GM18858 (cell line): ENCODE results near the gene FAM200A.
"Not testable (repeated sequence)": the region's sequence is repeated elsewhere in the genome, so short reads cannot be mapped to it uniquely, and the experiment has no call there.

Experiments
- ATAC-seq: cut with Tn5 transposase; IDR thresholded peaks from one replicate; pipeline ENCODE4 v1.9.1; 2021; ENCODE audit not compliant: unreplicated experiment

The FAM200A gene

DNA sequence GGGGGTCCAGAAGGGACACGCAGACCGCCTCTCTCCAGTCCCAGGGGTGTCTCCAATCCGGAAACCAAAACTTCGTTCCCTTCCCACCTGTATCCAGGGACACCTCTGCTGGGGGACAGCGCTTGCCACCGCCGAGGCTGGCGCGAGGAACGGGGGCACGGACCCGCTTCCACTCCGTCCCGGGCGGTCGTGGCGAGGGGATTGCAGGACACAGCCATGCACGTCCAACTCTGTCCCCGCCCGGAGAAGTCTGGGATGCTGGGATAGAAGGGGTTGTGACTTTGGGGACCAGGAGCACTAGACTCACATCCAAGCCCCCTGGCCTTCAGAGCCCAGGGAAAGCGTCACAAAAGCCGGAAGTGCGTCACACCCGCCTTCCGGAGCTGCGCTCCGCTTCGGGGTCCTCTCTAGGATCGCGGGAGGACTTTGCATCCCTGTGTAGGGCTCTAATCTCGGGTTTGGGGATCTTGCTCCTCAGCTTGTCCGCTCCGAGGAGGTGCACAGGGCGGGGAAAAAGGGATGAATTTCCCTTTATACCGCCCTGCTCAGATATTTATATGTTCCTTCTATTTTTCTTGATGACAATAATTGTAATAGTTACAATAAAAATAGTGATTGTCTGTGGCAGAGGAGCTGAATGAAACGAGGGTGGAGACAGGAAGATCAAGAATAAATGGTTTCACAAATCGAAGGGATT is at the start of gene FAM200A:
TSS of gene FAM200A (minus strand) at position 348 of the 697 bp plus-strand sequence. CDS start 3,707 bp downstream, outside the sequence.
- peak; percentile 68 for ATAC-seq

DNA sequence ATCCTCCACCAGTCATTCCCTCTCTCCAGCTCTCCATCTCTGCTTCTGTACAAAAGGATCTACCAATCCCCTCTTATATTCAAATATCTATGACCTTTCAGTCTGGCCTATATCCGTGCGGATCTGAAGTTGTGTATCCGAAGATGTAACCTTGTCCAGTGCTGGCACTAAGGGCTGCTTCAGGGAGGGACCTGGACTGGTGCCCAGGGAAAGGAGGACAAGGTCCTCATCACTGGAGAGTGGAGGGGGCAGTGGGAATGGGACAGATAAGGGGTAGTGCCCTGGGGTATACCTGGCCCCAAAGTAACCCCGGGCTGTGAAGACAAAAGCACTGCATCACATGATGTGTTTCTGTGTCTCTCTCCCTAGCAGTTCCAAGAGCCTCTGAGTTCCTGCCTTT is 47.9 kb upstream of the FAM200A start:
- no peak for ATAC-seq

DNA sequence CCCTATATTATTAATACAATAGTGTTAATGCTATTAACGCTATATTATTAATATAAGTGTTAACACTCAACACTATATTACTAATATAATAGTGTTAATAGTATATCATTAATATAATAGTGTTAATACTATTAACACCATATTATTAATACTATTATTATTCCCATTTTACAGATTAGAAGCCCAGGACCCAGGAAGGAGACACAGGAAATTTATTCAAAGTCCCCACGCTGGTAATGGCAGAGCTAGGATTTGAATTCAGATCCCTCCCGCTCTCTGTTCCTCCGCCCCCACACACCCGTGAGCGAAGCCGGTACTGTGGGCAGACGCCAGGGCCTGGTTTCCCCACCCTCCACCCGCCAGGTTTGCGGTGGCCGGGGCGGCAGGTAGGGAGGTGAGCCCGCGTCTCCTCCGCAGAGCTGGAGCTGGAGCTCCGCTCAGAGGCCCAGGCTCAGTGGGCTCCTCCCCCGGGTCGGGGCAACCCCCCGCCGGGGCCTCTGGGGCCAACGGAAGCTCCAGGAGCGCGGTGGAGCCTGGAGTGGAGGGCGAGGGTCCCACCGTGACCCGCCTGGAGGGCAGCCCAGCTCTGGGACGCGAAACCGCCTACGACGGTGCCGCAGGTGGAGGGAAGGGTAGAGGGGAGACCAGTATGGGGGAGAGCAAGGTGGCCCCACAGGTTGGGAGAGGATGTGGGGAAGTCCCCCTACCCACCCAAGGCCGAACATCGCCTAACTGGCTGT is 46.0 kb upstream of the FAM200A start, which contains the start of gene TMEM225B:
TSS of gene TMEM225B (plus strand) at position 506 of the 740 bp plus-strand sequence. CDS start 6,122 bp downstream, outside the sequence.
- no peak for ATAC-seq

DNA sequence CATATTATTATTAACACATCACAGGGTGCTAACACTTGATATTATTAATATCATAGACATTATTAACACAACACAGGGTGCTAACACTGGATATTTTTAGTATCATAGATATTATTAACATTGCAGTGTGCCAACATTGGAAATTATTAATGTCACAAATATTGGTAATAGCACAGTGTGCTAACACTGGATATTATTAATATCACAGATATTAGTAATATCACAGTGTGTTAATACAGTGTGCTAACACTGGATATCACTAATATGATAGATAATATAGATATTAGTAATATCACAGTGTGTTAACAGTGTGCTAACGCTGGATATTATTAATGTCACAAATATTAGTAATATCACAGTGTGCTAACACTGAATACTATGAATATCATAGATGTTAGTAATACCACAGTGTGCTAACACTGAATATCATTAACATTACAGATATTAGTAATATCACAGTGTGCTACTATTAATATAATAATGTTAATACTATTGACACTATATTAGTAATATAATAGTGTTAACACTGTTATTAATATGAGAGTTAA is 44.6 kb upstream of the FAM200A start:
- ATAC-seq, result no peak

DNA sequence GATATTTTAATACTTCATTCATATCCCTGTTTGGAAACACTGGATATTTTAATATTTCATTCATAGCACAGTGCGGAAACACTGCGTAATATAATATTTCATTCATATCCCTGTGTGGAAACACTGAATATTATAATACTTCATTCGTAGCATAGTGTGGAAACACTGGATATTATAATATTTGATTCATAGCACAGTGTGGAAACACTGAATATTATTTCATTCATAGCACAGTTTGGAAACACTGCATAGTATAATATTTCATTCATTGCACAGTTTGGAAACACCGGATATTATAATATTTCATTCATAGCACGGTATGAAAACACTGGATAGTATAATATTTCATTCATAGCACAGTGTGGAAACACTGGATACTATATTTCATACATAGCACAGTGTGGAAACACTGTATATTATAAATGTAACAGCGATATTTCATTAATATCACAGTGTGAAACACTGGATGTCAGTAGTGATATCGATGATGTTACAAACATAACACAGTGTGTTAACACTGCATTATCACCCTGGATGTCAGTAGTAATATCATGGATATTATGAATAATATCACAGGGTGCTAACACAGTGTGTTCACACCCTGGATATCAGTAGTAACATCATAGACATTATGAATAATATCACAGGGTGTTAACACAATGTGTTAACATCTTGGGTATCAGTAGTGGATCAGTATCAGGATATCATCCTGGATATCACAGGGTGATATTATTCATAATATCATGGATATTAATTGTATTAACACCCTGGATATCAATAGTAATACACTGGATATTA is 43.2 kb upstream of the FAM200A start:
- ATAC-seq, result no peak

DNA sequence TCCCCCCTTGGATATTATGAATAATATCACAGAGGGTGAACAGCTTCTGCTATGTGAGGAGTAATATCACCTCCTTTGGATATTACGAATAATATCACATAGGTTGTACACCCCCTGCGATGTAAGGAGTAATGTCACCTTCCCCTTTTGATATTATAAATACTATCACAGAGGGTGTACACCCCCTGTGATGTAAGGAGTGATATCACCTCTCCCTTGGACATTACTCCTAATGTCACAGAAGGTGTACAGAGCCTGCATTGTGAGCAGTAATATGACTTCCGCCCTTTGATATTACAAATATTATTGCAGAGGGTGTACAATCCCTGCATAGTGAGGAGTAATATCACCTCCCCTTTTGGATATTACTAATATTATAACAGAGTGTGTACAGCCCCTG is 37.0 kb upstream of the FAM200A start:
- no peak for ATAC-seq

DNA sequence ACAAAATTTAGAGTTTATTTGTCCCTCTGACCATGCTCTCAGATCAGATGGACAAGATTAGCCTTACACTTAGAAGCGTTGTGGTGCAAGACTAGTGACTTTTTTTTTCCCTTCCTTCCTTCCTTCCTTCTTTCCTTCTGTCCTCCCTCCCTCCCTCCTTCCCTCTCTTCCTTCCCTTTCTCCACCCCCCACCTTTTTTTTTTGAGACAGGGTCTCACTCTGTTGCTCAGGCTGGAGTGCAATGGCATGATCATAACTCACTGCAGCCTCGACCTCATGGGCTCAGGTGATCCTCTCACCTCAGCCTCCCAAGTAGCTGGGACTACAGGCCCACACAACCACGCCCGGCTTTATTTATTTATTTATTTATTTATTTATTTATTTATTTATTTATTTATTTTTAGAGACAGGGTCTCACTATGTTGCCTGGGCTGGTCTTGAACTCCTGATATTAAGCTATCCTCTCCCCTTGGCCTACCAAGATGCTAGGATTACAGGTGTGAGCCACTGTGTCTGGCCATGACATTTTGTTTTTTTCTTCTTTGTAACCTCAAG is 28.9 kb upstream of the FAM200A start:
- not testable (repeated sequence) for ATAC-seq

DNA sequence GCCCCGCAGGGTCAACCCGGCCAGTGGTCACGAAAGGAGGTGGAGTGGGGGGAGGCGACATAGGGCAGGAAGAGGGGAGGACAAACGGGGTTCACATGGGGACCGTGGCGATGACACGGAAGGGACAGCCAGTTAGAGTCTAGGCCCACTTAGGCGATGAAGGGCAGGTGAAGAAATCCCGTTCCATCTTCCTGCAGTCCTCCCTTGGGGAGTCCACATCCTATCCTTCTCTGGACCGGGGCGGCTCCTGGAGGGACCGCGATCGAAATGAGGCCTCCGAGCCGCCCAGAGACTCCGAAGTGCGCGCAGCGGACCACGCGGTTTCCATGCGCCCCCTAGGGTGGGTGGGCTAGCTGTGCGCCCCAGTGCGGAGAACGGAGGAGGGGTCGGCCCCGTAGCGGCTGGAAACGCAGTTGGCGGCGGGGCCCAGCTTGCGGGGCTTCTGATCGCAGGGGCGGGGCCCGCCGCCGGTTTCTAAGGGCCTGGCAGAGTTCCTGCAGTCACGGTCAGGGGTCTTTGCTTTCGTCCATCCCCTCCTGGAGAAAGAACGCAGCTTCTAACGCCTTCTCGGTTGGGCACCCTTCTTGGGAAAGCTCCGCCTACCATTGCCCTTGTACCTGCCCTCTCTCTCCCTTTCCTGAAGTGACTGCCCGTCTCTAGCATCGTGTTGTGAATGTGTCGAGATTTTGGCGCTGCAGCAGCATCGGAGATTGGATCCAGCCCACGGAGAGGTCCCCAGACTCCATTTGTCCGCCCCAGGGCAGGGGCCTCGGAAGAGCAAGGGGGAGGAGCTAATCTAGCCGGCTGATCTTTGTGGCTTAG is 28.3 kb upstream of the FAM200A start:
- ATAC-seq, result no peak

DNA sequence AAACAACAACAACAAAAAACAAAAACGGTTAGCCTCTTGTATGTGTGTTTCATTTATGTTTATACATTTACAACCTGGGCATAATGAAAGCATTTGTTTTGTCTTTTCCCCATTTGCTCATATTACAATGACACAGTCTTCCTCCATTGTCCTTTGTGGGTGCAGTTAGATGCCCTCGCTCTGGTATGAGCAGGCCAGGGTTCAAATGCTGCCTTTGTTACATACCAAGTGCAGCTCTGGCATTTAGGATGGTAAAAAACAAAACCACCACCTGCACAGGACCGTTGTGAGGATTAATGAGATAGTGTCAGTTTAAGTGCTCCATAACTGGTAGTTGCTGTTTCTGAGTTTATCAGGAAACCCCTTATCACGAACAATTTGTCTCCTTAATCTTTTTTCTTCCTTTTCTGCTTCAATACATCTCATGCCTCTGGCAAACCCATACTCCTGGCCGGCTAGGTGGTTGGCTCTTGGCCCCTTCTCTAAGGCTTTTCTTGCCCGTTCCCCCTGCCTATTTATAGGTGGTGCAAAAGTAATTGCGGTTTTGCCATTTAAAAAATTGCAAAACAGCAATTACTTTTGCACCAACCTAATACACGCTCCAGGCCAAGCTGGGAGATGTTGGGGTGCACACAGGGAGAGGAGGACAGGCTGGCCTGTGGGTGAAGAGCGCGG is 27.5 kb upstream of the FAM200A start:
- ATAC-seq, result no peak

DNA sequence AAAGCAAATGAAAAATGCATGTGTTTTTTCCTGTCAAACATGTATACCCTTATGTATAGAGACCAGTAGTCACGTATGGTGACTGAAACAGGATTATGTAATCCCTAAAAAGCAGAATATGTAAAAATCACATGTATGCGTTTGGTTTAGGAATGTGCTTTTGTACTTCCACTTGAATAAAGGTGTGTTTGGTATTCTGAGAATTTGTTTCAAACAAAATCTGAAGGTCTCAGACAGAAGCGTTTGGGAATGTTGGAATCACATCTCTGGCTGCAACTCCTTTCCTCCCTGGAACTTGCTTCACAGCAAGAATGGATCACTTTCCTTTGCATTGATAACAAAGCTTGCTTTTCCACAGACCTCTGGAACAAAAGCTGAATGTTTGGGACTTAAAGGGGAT is 24.3 kb upstream of the FAM200A start:
- ATAC-seq, result no peak

DNA sequence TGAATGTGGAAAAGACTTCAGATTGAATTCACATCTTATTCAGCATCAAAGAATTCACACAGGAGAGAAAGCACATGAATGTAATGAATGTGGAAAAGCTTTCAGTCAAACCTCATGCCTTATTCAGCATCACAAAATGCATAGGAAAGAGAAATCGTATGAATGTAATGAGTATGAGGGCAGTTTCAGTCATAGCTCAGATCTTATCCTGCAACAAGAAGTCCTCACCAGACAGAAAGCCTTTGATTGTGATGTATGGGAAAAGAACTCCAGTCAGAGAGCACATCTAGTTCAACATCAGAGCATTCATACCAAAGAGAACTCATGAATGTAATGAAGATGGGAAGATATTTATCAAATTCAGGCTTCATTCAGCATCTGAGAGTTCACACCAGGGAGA is 21.3 kb upstream of the FAM200A start:
- no peak for ATAC-seq

DNA sequence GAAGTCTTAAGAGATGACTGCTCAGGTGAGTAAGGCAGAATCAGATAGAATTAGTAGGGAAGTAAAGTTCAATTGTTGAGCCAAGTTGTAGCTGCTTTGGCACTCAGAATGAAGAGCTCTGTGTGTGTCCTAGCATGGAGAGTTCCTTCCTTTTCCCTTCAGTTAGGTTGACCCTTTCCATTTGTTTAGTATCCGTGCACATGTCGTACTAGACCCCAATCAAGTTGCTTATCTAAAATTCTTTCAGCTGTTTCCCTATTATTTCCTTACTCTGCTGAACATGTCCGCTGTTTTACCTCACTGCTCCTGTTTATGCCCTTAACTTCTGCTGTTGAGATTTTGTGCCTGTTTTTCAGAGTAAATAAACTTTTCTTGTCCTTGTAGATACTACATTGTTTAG is 19.9 kb upstream of the FAM200A start:
- no peak for ATAC-seq

DNA sequence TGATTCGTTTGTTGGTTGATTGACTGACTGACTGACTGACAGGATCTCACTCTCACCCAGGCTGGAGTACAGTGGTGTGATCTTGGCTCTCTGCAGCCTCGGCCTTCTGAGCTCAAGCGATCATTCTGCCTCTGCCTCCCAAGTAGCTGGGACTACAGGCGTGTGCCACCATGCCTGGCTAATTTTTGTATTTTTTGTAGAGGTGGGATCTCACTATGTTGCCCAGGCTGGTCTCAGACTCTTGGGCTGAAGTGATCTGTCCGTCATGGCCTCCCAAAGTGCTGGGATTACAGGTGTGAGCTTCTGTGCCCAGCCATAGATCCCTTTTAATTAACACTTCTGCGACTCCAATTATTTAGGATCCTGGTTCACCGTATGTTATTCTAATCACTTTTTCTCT is 16.9 kb upstream of the FAM200A start:
- ATAC-seq, result not testable (repeated sequence)

DNA sequence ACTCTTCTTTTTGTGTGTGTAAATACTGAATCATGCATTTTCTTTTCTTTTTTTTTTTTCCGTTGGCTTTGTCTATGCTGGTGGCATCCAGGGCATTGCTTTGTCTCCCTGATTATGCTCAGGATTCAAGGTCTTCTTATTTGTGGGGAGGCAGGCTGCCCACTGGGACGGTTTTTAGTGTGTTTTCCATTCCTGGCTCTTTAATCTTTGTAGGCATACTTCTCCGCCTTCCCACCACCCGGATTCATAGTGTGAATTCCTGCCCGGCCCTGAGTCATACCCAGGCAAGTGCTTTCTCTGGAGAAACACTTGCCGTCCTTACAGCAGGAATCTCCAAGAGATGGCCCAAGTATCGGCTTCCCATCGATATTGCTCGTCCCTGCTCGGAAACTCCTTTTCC is 11.7 kb upstream of the FAM200A start:
- ATAC-seq, result no peak

DNA sequence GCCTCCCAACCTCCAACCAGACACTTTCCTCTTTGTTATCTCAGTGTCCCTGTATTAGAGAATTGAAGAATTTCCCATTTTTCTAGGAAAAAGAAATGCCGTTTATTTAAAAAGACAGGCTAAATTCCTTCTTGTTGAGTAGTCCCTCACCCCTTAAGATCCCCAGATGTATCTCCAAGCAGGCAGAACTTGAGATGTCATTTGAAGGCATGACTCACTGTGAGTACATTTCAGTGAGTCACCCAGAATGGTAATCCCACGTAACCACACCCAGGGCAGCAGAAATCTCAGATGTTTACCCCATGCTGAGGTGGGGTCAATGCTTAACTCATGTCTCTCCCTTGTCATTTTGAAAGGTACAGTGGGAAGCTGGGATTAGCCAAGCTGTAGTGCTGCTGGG is 10.9 kb upstream of the FAM200A start:
- no peak for ATAC-seq

DNA sequence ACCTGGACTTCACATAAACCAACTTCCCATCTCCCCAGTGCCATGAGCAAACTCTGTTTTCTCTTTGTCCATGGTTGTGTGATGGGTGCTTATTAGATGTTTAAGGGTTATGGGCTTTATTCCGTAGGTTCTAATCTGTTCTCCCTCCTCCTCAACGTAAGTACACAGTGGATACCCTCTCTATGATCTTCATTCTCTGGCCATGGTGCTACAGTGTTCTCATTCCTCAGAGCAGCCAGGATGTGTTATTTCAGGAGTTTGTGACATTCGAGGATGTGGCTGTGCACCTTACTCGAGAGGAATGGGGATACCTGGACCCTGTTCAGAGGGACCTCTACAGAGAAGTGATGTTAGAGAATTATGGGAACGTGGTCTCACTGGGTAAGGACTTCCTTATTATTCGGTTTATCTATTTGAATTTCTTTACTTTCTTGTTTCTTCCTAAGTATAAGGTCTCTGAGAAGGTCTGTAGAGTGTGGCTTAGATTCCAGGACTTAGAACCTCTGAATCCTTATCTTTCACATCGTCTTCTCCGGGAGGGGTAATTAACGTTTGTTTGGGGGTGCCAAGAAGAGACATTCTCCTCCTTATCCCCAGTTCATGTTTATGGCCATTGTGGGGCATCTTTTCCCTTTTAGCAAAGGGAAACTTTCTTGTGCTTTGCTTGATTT is 10.3 kb upstream of the FAM200A start:
- no peak for ATAC-seq

DNA sequence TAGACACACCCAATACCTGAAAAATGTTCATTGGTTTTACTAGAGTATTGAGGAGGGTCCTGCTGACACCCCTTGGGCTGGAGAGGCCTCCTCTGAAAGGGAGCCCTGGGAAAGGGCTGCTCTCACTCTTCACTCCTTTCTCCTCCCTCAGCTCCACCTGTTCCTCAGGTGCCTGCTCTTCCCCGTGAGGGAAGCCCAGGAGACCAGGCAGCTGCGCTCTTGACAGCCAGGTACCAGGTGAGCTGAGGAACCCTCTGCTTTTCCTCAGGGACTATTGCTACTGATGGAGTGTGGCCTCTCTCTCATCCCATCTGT is 9.8 kb upstream of the FAM200A start:
- no peak for ATAC-seq

DNA sequence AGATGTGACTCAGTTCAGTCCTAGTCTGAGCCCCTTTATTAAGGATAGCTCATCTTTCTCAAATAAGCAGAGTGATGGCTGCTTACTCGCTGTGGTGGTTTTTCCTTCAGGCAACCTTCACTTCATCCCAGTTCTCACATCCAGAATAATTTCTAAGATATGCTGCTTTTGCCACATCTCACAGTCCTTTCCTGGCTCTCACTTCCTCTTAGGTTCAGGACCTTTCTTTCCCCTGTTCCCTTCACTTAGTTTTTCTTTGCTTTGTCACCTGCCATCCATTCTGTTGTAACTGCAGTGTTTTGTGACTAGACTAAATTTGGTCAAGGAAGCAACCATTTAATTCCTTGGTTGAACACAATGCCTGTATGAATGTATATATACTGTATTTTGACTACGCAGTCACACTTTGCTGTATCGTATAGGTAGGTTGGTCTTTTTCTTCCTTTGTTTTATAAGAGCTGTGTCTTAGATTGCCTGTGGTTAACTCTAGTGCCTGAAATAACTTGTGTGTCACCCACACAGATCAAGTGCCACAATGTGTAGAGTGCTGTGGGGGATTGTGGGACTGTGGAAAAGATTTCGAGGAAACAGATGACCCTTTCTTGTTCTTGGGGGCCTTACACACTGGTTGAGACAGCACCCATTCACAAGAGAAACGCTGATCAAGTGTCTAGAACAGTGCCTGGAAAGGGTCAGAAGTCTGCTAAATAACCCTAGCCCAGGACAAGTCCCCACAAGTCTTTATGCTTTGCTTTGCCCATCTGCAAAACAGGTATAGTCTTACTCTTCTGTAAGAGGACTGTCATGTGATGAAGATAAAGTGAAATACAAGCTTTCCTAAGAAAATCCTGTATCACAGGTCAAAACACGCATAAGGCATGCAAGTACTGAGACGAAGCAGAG is 9.2 kb upstream of the FAM200A start:
- ATAC-seq, result no peak
